Right lobe of liver (tissue), 6 donors: ENCODE measurements around the gene PGA4. TPM values are rescaled to one million over a fixed set of nuclear protein-coding genes. Genes with fewer than 3 reads are reported as not detected.
"Not testable (repeated sequence)": the region's sequence is repeated elsewhere in the genome, so short reads cannot be mapped to it uniquely, and the experiment has no call there.

ENCODE experiments used
- ATAC-seq, 4 donors: fragments of 200-7000 bp; cut with Tn5 transposase; one replicate each; pipeline ENCODE4 v1.9.1; 2020; ENCODE audit warnings: mild to moderate bottlenecking in 4 of 4, moderate library complexity in 4 of 4
- DNase-seq, 3 donors: peaks; one replicate each; pipeline ENCODE4 v3.0.0-alpha.2; 2020
- H3K27ac ChIP-seq, 3 donors: fragments of 200-600 bp; one replicate each; pipeline ENCODE4 v1.8.0; 2022
- H3K27me3 ChIP-seq, 2 donors: fragments of 200-600 bp; one replicate each; pipeline ENCODE4 v1.8.0; 2022
- H3K36me3 ChIP-seq, 4 donors: fragments of 200-600 bp; sonication (generic) in 1 of 4; one replicate each; pipeline versions ENCODE4 v1.5.1 to v1.8.0; 2017 to 2022; ENCODE audit warnings: control low read depth in 1 of 4
- H3K4me1 ChIP-seq, 4 donors: fragments of 200-600 bp; sonication (generic) in 1 of 4; one replicate each; pipeline versions ENCODE4 v1.5.1 to v1.8.0; 2017 to 2022; ENCODE audit warnings: control low read depth in 1 of 4
- H3K4me3 ChIP-seq, 3 donors: fragments of 200-600 bp; one replicate each; pipeline ENCODE4 v1.8.0; 2022
- H3K9me3 ChIP-seq, 4 donors: fragments of 200-600 bp; sonication (generic) in 1 of 4; one replicate each; pipeline versions ENCODE4 v1.5.1 to v1.8.0; 2017 to 2022; ENCODE audit warnings: control low read depth in 1 of 4
- POLR2A ChIP-seq: fragments of 450-650 bp; IDR thresholded peaks from one replicate; pipeline ENCODE4 v1.6.1; 2017; ENCODE audit warnings: antibody characterized with exemption, mild to moderate bottlenecking
- WGBS: methylation state at CpG from one replicate; pipeline ENCODE4 v1.1.6; 2018; ENCODE audit warnings: low coverage, low lambda C conversion rate; ENCODE audit not compliant: insufficient coverage; ENCODE audit errors: missing lambda C conversion rate; 5-methylcytosine and 5-hydroxymethylcytosine counted together
- intact Hi-C, 2 donors: fragments of 100-400 bp; cut with DNase I; formaldehyde crosslinking; loops; one replicate each; pipeline versions ENCODE4 v1.11.2 to v1.14.1; 2022
- long read RNA-seq: library from polyadenylated mRNA; unstranded; transcript quantifications from one replicate; pipeline ENCODE4 v2.0.0, GENCODE V29; 2019
- total RNA-seq, 6 experiments: library from RNA; depleted of rRNA in 2 of 6; stranded (reverse); fragments of >200 nt in 2 of 6; fragmentation: NEBNext Ultra II Directional in 3 of 6; extraction: Animal tissue kit (Norgen Biotek cat#: 25700) in 3 of 6; gene quantifications; one replicate each; pipeline versions ENCODE4 v1.1.0 to v1.2.4, GENCODE V29; 2016 to 2023
- TF ChIP-seq, protein P1 (sequence below), 4 donors: fragments of 200-600 bp in 3 of 4; fragments of 450-650 bp in 1 of 4; IDR thresholded peaks; one replicate each; pipeline versions ENCODE4 v1.5.1 to v1.8.0; 2016 to 2022; ENCODE audit warnings: antibody characterized with exemption in 4 of 4, mild to moderate bottlenecking in 2 of 4
- donor health status: DM: no; HTN: yes; CAD: no.
- donor health status: DM: no; HTN: no; CAD: no.
- donor health status: DM: no; HTN: no; CAD: no.
- donor health status: DM: no; HTN: yes; CAD: no.
- donor health status: DM: no; HTN: yes; CAD: no.

Gene PGA4
- 1 to 10 TPM in 1 of 6 experiments, under 1 TPM in 3, not detected in 2; 0.15 to 1.5 (median 0.52) TPM for total RNA-seq
- long read RNA-seq: 0 reads

DNA sequence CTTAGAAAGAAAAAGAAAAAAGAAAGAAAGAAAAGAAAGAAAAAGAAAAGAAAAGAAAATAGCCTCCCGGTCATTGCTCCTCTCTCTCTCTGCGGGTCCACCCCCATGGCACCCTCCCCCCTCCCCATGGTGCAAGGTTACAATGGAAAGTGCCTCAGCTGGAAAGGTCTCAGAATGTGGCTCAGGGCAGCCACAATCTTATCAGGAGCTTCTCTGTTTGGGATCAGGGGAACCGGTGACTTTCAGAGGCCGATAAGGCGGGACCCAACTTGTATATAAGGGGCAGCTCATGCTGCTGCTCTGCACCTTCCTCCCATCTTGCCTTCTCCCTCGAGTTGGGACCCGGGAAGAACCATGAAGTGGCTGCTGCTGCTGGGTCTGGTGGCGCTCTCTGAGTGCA, at the start of gene PGA4:
TSS of gene PGA4 (plus strand) at position 301 of the 400 bp plus-strand sequence. CDS start at position 355, 54 bp downstream.
- H3K36me3 ChIP-seq, intact Hi-C loops, ATAC-seq, H3K9me3 ChIP-seq, DNase-seq, H3K27ac ChIP-seq, H3K27me3 ChIP-seq, H3K4me3 ChIP-seq, H3K4me1 ChIP-seq: not testable (repeated sequence)
- WGBS: no CpG with 5 or more reads among the region's 8 CpGs

DNA sequence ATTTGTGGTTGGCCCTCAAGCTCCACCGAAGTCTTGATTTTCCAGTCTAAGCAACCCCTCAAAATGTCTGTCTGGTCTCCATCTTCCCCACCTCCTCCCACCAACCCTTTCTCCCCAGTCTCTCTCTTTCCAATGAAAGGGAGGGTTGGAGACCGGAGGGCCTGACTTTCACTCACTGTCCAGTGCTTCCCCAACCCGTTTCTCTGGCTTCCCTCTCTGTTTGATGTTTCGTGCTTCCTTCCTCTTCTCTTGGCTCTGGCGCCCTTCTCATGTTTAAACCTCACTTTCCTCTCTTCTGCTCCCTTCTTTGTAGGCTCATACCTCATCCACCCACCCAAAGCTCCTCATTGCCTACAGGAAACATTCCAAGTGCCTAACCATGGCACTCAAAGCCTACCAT, 49.8 kb upstream of the PGA4 start:
- H3K36me3 ChIP-seq: no peaks in the 10 kb centered on the region
- H3K27ac ChIP-seq: no peak overlapping the region
- WGBS: 52% methylated on average over 4 of the region's 5 CpGs
- no peaks in the 10 kb centered on the region for H3K27me3 ChIP-seq
- no peaks in the 10 kb centered on the region for H3K9me3 ChIP-seq
- no peak for DNase-seq
- TF ChIP-seq POLR2A: no peak
- TF ChIP-seq, protein P1, sequence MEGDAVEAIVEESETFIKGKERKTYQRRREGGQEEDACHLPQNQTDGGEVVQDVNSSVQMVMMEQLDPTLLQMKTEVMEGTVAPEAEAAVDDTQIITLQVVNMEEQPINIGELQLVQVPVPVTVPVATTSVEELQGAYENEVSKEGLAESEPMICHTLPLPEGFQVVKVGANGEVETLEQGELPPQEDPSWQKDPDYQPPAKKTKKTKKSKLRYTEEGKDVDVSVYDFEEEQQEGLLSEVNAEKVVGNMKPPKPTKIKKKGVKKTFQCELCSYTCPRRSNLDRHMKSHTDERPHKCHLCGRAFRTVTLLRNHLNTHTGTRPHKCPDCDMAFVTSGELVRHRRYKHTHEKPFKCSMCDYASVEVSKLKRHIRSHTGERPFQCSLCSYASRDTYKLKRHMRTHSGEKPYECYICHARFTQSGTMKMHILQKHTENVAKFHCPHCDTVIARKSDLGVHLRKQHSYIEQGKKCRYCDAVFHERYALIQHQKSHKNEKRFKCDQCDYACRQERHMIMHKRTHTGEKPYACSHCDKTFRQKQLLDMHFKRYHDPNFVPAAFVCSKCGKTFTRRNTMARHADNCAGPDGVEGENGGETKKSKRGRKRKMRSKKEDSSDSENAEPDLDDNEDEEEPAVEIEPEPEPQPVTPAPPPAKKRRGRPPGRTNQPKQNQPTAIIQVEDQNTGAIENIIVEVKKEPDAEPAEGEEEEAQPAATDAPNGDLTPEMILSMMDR (IDR thresholded peaks at IDR 0.05): no peak
- intact Hi-C loops: no loop called here
- H3K4me3 ChIP-seq: no peak overlapping the region
- H3K4me1 ChIP-seq: no peaks in the 10 kb centered on the region
- peak in 1 of 4 donors; percentile 18 for ATAC-seq

DNA sequence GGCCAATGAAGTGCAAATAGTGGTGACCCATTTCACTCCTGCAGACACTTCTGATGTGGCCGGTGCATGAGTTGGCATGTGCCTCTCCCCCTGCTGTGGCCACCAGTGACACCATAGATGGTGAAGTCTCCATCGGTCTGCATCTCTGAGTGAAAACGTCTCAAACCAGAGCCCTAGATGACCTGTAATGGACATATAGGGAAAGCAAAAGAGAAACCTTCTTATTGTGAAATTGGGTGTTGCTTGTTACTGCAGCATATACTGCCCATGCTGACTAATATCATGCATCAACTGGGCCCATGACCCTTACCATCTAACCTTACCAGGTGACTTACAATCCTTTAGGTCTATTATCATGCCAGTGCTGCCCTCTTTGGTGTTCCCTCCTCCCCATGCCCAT, 49.3 kb upstream of the PGA4 start:
- no peak for TF ChIP-seq POLR2A
- TF ChIP-seq, protein P1 (IDR thresholded peaks at IDR 0.05): no peak

DNA sequence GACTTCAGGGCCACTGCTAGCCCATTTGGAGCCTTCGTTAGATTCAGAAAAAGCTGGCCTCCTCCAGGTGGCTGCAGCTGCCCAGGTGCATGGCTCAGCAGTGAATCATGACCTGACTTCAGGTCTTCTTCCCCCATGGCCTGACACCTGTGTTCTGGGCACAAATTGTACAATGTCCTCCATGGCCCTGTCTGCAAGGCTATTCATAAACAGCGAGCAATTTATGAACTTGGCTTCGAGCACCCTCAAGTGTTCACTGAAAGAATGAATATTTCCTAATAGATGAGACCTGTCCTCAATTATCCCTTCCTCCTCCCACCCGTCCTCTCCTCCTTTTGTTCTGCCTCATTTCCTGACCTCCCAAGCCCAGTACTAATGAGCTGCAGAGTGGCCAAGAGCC, 48.7 kb upstream of the PGA4 start:
- H3K36me3 ChIP-seq: no peaks in the 10 kb centered on the region
- no peak overlapping the region for H3K27ac ChIP-seq
- no peaks in the 10 kb centered on the region for H3K4me1 ChIP-seq
- intact Hi-C loops: no loop called here
- no peak for DNase-seq
- no peak for TF ChIP-seq POLR2A
- TF ChIP-seq, protein P1 (IDR thresholded peaks at IDR 0.05): no peak
- ATAC-seq: no peak
- no peaks in the 10 kb centered on the region for H3K27me3 ChIP-seq
- no peaks in the 10 kb centered on the region for H3K9me3 ChIP-seq
- H3K4me3 ChIP-seq: no peak overlapping the region
- WGBS: 40% methylated on average over 3 of the region's 4 CpGs

More for the DNA sequence above, 49.3 kb upstream of the PGA4 start:
- H3K36me3 ChIP-seq: no peaks in the 10 kb centered on the region
- no peak overlapping the region for H3K27ac ChIP-seq
- no peaks in the 10 kb centered on the region for H3K9me3 ChIP-seq
- no peak overlapping the region for H3K4me3 ChIP-seq
- DNase-seq (no peak), ATAC-seq (no peak)
- H3K4me1 ChIP-seq: no peaks in the 10 kb centered on the region
- no peaks in the 10 kb centered on the region for H3K27me3 ChIP-seq
- intact Hi-C loops: no loop called here
- WGBS: 81% methylated on average over 3 of the region's 3 CpGs

DNA sequence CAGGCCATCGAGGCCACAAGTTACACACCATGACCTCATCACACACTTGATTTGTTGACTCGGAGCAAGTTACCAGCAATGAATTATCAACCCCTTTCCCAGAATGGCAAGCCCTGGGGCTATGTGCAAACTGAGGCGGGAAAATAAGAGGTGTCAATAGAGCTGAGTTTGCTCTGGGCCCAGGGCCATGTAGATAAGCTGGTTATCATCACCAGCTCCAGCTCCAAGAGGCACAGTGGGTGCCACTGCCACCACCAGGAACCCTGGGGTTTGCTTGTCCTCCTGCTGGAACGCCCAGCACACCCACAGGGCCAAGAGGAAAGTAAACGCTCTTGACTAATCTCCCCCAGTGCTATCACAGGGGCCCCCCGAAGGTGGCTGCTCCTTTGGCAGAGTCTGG, 47.9 kb upstream of the PGA4 start:
- Histone ChIP-seq H3K4me3 (no peak overlapping the region), H3K27ac (no peak overlapping the region), H3K27me3 (no peaks in the 10 kb centered on the region), H3K4me1 (no peaks in the 10 kb centered on the region), H3K9me3 (no peaks in the 10 kb centered on the region), H3K36me3 (no peaks in the 10 kb centered on the region)
- no peak for DNase-seq
- 71% methylated on average over 2 of the region's 6 CpGs for WGBS
- TF ChIP-seq POLR2A: no peak
- TF ChIP-seq, protein P1 (IDR thresholded peaks at IDR 0.05): no peak
- no peak for ATAC-seq
- intact Hi-C loops: no loop called here
